ENCODE measurements around the gene MALT1.

DNA sequence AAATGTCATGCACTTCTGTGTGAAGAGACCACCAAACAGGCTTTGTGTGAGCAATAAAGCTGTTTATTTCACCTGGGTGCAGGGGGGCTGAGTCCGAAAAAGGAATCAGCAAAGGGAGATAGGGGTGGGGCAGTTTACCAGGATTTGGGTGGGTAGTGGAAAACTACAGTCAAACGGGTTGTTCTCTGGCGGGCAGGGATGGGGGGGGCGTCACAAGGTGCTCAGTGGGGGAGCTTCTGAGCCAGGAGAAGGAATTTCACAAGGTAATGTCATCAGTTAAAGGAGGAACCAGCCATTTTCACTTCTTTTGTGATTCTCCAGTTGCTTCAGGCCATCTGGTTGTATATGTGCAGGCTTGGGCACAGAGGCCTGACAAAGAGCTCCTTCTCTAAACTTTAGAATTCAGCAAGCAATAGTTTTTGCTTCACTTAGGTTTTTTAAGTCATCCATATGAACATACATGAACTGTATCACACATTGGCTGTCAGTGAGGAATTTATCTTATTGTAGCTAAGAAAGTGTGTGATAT lies 24.9 kb upstream of the MALT1 start:
- TF ChIP-seq CTCF (IDR thresholded peaks at IDR 0.05; ENCODE audit: low read length) = no peak
- TF ChIP-seq EZH2 (optimal IDR thresholded peaks at IDR 0.05; ENCODE audit: low read depth, low read length) = no peak
